Measurements from ENCODE around the gene PADI3. TPM values are rescaled to one million over a fixed set of nuclear protein-coding genes. Genes with fewer than 3 reads are reported as not detected.
"Not testable (repeated sequence)": the region's sequence is repeated elsewhere in the genome, so short reads cannot be mapped to it uniquely, and the experiment has no call there.

Gene PADI3
- total RNA-seq, 4 donors from 2014 or later, result not detected

DNA sequence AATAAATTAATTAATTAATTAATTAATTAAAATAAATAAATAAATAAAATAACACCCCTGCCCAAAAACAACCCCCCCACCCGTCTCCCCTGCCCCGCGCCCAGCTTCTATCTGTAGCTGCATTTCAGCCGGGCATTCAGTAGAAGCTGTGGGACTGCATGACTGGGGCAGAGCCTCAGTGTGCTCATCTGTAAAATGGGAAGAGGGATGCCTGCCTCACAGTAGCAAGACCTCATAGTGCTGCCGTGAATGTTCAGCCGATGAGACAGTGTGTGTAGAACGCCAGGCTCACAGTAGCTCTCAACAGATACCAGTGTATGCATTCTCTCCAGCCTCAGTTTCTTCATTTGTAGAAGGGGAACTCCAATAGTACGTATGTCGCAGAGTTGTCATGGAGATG, 67.8 kb downstream of the PADI3 start:
- DNase-seq, result no peak
- Histone ChIP-seq H3K4me3 (no peak overlapping the region), H3K27me3 (no peaks in the 10 kb centered on the region), H3K9me3 (no peaks in the 10 kb centered on the region), H3K27ac (no peak overlapping the region), H3K4me1 (no peaks in the 10 kb centered on the region), H3K36me3 (no peaks in the 10 kb centered on the region)
- no peak for TF ChIP-seq POLR2A (IDR thresholded peaks at IDR 0.05)
- TF ChIP-seq CTCF (IDR thresholded peaks at IDR 0.05), result no peak

DNA sequence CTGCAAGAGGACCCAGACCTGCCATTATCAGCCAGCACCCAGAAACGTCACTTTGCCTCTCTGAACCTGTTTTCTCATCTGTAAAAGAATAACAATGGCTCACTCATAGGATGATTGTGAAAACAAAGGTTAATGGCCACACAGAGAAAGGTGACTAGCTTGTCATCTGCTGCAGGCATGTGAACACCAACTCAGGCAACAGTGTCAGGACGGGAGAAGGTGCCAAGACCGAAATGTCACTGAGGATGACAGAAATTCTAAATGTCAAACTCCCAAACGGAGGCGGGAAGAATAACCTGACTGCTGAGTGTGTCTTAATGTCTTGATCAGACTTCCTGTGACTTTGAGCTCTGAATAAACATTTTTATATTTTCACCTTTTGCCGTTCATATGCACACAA, 69.4 kb downstream of the PADI3 start:
- no peak for TF ChIP-seq POLR2A (IDR thresholded peaks at IDR 0.05)
- TF ChIP-seq CTCF (IDR thresholded peaks at IDR 0.05), result no peak
- Histone ChIP-seq H3K27me3 (no peaks in the 10 kb centered on the region), H3K9me3 (no peaks in the 10 kb centered on the region), H3K27ac (no peak overlapping the region), H3K4me1 (peaks cover 0 to 5% (median 0%) of the 10 kb centered on the region in 4 donors), H3K36me3 (no peaks in the 10 kb centered on the region), H3K4me3 (no peak overlapping the region)
- no peak for DNase-seq

- peaks cover 0 to 5% (median 0%) of the 10 kb centered on the region in 4 donors for H3K4me1 ChIP-seq
- no peak overlapping the region for H3K4me3 ChIP-seq
- H3K27ac ChIP-seq, result no peak overlapping the region
- no peaks in the 10 kb centered on the region for H3K27me3 ChIP-seq
- H3K9me3 ChIP-seq, result no peaks in the 10 kb centered on the region
- DNase-seq, result no peak
- no peaks in the 10 kb centered on the region for H3K36me3 ChIP-seq
- TF ChIP-seq CTCF (IDR thresholded peaks at IDR 0.05) (no peak), POLR2A (IDR thresholded peaks at IDR 0.05) (no peak)
Measured at GRCh38 chr1:17319561-17320350, 70.9 kb downstream of the PADI3 start.

GRCh38 chr1:17321857-17322390, 73.0 kb downstream of the PADI3 start:
- not testable (repeated sequence) for H3K27me3 ChIP-seq, H3K9me3 ChIP-seq, H3K4me1 ChIP-seq, H3K36me3 ChIP-seq, H3K4me3 ChIP-seq
- peak in 1 of 3 donors; percentile 70 for DNase-seq
- peak overlapping the region in 2 of 4 donors; percentile 20 to 57 for H3K27ac ChIP-seq

DNA sequence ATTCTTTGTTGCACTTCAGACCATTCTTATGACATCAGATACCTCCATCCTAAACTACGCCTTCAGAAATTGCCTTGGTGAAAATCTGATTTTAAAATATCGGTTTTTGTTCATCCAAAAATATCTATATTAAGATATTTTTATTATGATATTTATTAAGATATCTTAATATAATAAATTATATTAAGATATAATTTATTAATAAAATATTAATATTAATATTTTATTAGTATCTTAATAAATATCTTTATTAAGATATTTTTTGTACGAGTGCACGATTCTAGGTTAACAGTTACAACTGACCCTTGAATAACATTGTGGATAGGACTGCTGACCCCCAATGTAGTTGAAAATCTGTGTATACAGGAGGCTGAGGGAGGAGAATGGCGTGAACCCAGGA, 80.0 kb downstream of the PADI3 start:
- no peaks in the 10 kb centered on the region for H3K27me3 ChIP-seq
- H3K9me3 ChIP-seq, result no peaks in the 10 kb centered on the region
- H3K4me1 ChIP-seq, result no peaks in the 10 kb centered on the region
- no peak overlapping the region for H3K27ac ChIP-seq
- no peak for DNase-seq
- H3K4me3 ChIP-seq, result no peak overlapping the region
- no peaks in the 10 kb centered on the region for H3K36me3 ChIP-seq
- no peak for TF ChIP-seq CTCF (IDR thresholded peaks at IDR 0.05)
- TF ChIP-seq POLR2A (IDR thresholded peaks at IDR 0.05), result no peak

- H3K36me3 ChIP-seq, result no peaks in the 10 kb centered on the region
- H3K9me3 ChIP-seq, result no peaks in the 10 kb centered on the region
- H3K4me3 ChIP-seq, result no peak overlapping the region
- DNase-seq, result no peak
- H3K27me3 ChIP-seq, result no peaks in the 10 kb centered on the region
- TF ChIP-seq POLR2A (IDR thresholded peaks at IDR 0.05) (no peak), CTCF (IDR thresholded peaks at IDR 0.05) (no peak)
- peak overlapping the region in 1 of 4 donors; percentile 59 for H3K27ac ChIP-seq
- no peaks in the 10 kb centered on the region for H3K4me1 ChIP-seq
Measured at GRCh38 chr1:17329610-17330009, 80.7 kb downstream of the PADI3 start.

All from Peyer's patch (tissue), 4 donors.